ENCODE measurements around the gene CHSY1.
A peak's percentile ranks its signal among the peaks of the same experiment; 100 is the strongest.

CHSY1 gene

GRCh38 chr15:101242160-101242998, 9.5 kb downstream of the CHSY1 start:
- Histone ChIP-seq H4K20me1 (ENCODE audit: insufficient read depth, low read length, poor library complexity, severe bottlenecking) (peaks cover 76% of the 10 kb centered on the region), H3K4me1 (ENCODE audit: insufficient read depth, low read length, poor library complexity, severe bottlenecking) (peaks cover 95% of the 10 kb centered on the region)

GRCh38 chr15:101240358-101240757, 11.5 kb downstream of the CHSY1 start:
- no peak overlapping the region for H2AFZ ChIP-seq (ENCODE audit: low read length)
- peaks cover 70% of the 10 kb centered on the region for H4K20me1 ChIP-seq (ENCODE audit: insufficient read depth, low read length, poor library complexity, severe bottlenecking)

More at GRCh38 chr15:101242160-101242998, 9.5 kb downstream of the CHSY1 start:
- H3K79me2 ChIP-seq (ENCODE audit: insufficient read depth, low read length) = peaks cover 100% of the 10 kb centered on the region
- peak overlapping the region; percentile 80 for H3K4me3 ChIP-seq (ENCODE audit: low read length, poor library complexity, severe bottlenecking)
- peaks cover 22% of the 10 kb centered on the region for H3F3A ChIP-seq (ENCODE audit: low read depth)
- peak overlapping the region; percentile 96 for H3K4me2 ChIP-seq (ENCODE audit: low read depth, low read length, poor library complexity, severe bottlenecking)
- H3K9ac ChIP-seq (ENCODE audit: low read depth, low read length, poor library complexity, severe bottlenecking) = peak overlapping the region; percentile 83
- TF ChIP-seq CTCF (conservative IDR thresholded peaks at IDR 0.05; ENCODE audit: low read length) = no peak
- TF ChIP-seq EZH2phosphoT487 (IDR thresholded peaks at IDR 0.05; ENCODE audit: borderline replicate concordance) = no peak
- no peak overlapping the region for H2AFZ ChIP-seq (ENCODE audit: low read length)
- no peaks in the 10 kb centered on the region for H3K9me2 ChIP-seq (replicated peaks; ENCODE audit: low read depth, low read length)
- H3K27me3 ChIP-seq (ENCODE audit: insufficient read depth, low read length, poor library complexity, severe bottlenecking) = no peaks in the 10 kb centered on the region
- H3K9me3 ChIP-seq (ENCODE audit: insufficient read depth, low read depth, low read length) = no peaks in the 10 kb centered on the region
- H3K36me3 ChIP-seq (ENCODE audit: insufficient read depth, low read length) = no peaks in the 10 kb centered on the region

GRCh38 chr15:101239724-101240136, 12.1 kb downstream of the CHSY1 start:
- TF ChIP-seq CTCF (conservative IDR thresholded peaks at IDR 0.05; ENCODE audit: low read length) (no peak), EZH2phosphoT487 (IDR thresholded peaks at IDR 0.05; ENCODE audit: borderline replicate concordance) (no peak)
- peaks cover 78% of the 10 kb centered on the region for H3K4me1 ChIP-seq (ENCODE audit: insufficient read depth, low read length, poor library complexity, severe bottlenecking)
- H3K4me2 ChIP-seq (ENCODE audit: low read depth, low read length, poor library complexity, severe bottlenecking) = peak overlapping the region; percentile 96

More at GRCh38 chr15:101240358-101240757, 11.5 kb downstream of the CHSY1 start:
- Histone ChIP-seq H3K4me1 (ENCODE audit: insufficient read depth, low read length, poor library complexity, severe bottlenecking) (peaks cover 82% of the 10 kb centered on the region), H3K4me2 (ENCODE audit: low read depth, low read length, poor library complexity, severe bottlenecking) (peak overlapping the region; percentile 96), H3K4me3 (ENCODE audit: low read length, poor library complexity, severe bottlenecking) (peak overlapping the region; percentile 80), H3K79me2 (ENCODE audit: insufficient read depth, low read length) (peaks cover 99% of the 10 kb centered on the region), H3K36me3 (ENCODE audit: insufficient read depth, low read length) (peaks cover 10% of the 10 kb centered on the region), H3K9me2 (replicated peaks; ENCODE audit: low read depth, low read length) (no peaks in the 10 kb centered on the region), H3K27me3 (ENCODE audit: insufficient read depth, low read length, poor library complexity, severe bottlenecking) (no peaks in the 10 kb centered on the region), H3K9me3 (ENCODE audit: insufficient read depth, low read depth, low read length) (no peaks in the 10 kb centered on the region), H3F3A (ENCODE audit: low read depth) (peaks cover 22% of the 10 kb centered on the region), H3K9ac (ENCODE audit: low read depth, low read length, poor library complexity, severe bottlenecking) (peak overlapping the region; percentile 79)
- TF ChIP-seq EZH2phosphoT487 (IDR thresholded peaks at IDR 0.05; ENCODE audit: borderline replicate concordance) (no peak), CTCF (conservative IDR thresholded peaks at IDR 0.05; ENCODE audit: low read length) (no peak)

More at GRCh38 chr15:101239724-101240136, 12.1 kb downstream of the CHSY1 start:
- Histone ChIP-seq H3K4me3 (ENCODE audit: low read length, poor library complexity, severe bottlenecking) (peak overlapping the region; percentile 80), H3K9me3 (ENCODE audit: insufficient read depth, low read depth, low read length) (no peaks in the 10 kb centered on the region), H3K9ac (ENCODE audit: low read depth, low read length, poor library complexity, severe bottlenecking) (peak overlapping the region; percentile 79), H4K20me1 (ENCODE audit: insufficient read depth, low read length, poor library complexity, severe bottlenecking) (peaks cover 70% of the 10 kb centered on the region), H2AFZ (ENCODE audit: low read length) (no peak overlapping the region), H3K36me3 (ENCODE audit: insufficient read depth, low read length) (peaks cover 16% of the 10 kb centered on the region), H3K9me2 (replicated peaks; ENCODE audit: low read depth, low read length) (no peaks in the 10 kb centered on the region), H3K79me2 (ENCODE audit: insufficient read depth, low read length) (peaks cover 99% of the 10 kb centered on the region), H3K27me3 (ENCODE audit: insufficient read depth, low read length, poor library complexity, severe bottlenecking) (no peaks in the 10 kb centered on the region), H3F3A (ENCODE audit: low read depth) (peaks cover 22% of the 10 kb centered on the region)
